ENCODE data around the gene FAM72A. TPM values are rescaled to one million over a fixed set of nuclear protein-coding genes. Genes with fewer than 3 reads are reported as not detected.
"Not testable (repeated sequence)": the region's sequence is repeated elsewhere in the genome, so short reads cannot be mapped to it uniquely, and the experiment has no call there.

Gene FAM72A
- total and polyA plus RNA-seq, 2 of the 4 experiments (the other 2 are of a cell fraction): 2.2 to 5.0 TPM

- intact Hi-C loops (cut with micrococcal nuclease); H2BK20ac ChIP-seq (ENCODE audit: low read depth, low read length); H2BK120ac ChIP-seq (ENCODE audit: low read depth, low read length); H3K9me3 ChIP-seq (ENCODE audit: control insufficient read depth, insufficient read depth, low read length); H4K8ac ChIP-seq (ENCODE audit: low read depth in 2 of 2, low read length in 2 of 2); dilution Hi-C loops (cut with HindIII; ENCODE audit: low sequenced_read_pairs, unreplicated experiment); H3K56ac ChIP-seq (ENCODE audit: extremely low read depth, insufficient read depth, low read length); H4K91ac ChIP-seq (ENCODE audit: insufficient read depth, low read depth, low read length); H3K18ac ChIP-seq (ENCODE audit: low read depth, low read length); H2AFZ ChIP-seq (replicated peaks; ENCODE audit: low read length, poor library complexity); H2AK5ac ChIP-seq (ENCODE audit: low read depth, low read length); H3K4me1 ChIP-seq (ENCODE audit: control insufficient read depth, insufficient read depth, low read length); H4K5ac ChIP-seq (ENCODE audit: low read depth, low read length); H2AK9ac ChIP-seq (replicated peaks; ENCODE audit: low read depth, low read length, poor library complexity); POLR2A ChIA-PET (ENCODE audit: unreplicated experiment); H4K20me1 ChIP-seq (ENCODE audit: insufficient read depth, low read length); H3K9me1 ChIP-seq (ENCODE audit: insufficient read depth, low read length); H3K14ac ChIP-seq (replicated peaks; ENCODE audit: low read depth, low read length); BruUV-seq (replicated peaks); H3K36me3 ChIP-seq (ENCODE audit: control insufficient read depth, insufficient read depth, low read length); H3K4ac ChIP-seq (ENCODE audit: low read depth, low read length); H2BK15ac ChIP-seq (ENCODE audit: low read depth, low read length); CTCF ChIA-PET; H3K27me3 ChIP-seq (ENCODE audit: control insufficient read depth, insufficient read depth, low read length); in situ Hi-C loops (cut with MboI; ENCODE audit: low sequenced_read_pairs); H3K79me1 ChIP-seq (ENCODE audit: low read depth in 1 of 2, low read length in 2 of 2); H3K23ac ChIP-seq (ENCODE audit: low read depth, low read length): not testable (repeated sequence)
- DNase-seq (peak; percentile 55), ATAC-seq (ENCODE audit: low read depth) (peak; percentile 38)
- peak within 1 kb of the TSS; percentile 87 for H3K4me2 ChIP-seq (ENCODE audit: low read depth, low read length)
- peak within 1 kb of the TSS; percentile 91 for H3K27ac ChIP-seq (ENCODE audit: insufficient read depth, low read length)
- peak within 1 kb of the TSS; percentile 83 for H3K4me3 ChIP-seq (ENCODE audit: insufficient read depth, low read depth, low read length)
- no CpG with 5 or more reads among the region's 63 CpGs for WGBS, 2 experiments (ENCODE audit: extremely low coverage in 2 of 2, insufficient read length in 1 of 2)
- peak within 1 kb of the TSS; percentile 91 for H3K9ac ChIP-seq (ENCODE audit: low read depth, low read length)
- peak within 1 kb of the TSS; percentile 72 for H2BK5ac ChIP-seq (ENCODE audit: low read depth, low read length, poor library complexity, severe bottlenecking)
Observed at GRCh38 chr1:206203364-206204158, 922 bp upstream of the FAM72A start, which contains the start of gene SRGAP2. SRGAP2 (plus strand) TSS chr1:206203541; CDS start chr1:206205971, 2,430 bp downstream.

GRCh38 chr1:206196748-206197424 lies 5.8 kb downstream of the FAM72A start:
- ATAC-seq (ENCODE audit: low read depth); POLR2A ChIA-PET (ENCODE audit: unreplicated experiment); DNase-seq; H2AK5ac ChIP-seq (ENCODE audit: low read depth, low read length); H4K20me1 ChIP-seq (ENCODE audit: insufficient read depth, low read length); H4K5ac ChIP-seq (ENCODE audit: low read depth, low read length); H3K9ac ChIP-seq (ENCODE audit: low read depth, low read length); H3K56ac ChIP-seq (ENCODE audit: extremely low read depth, insufficient read depth, low read length); CTCF ChIA-PET; H3K4me1 ChIP-seq (ENCODE audit: control insufficient read depth, insufficient read depth, low read length); dilution Hi-C loops (cut with HindIII; ENCODE audit: low sequenced_read_pairs, unreplicated experiment); H3K14ac ChIP-seq (replicated peaks; ENCODE audit: low read depth, low read length); H2BK20ac ChIP-seq (ENCODE audit: low read depth, low read length); H2AFZ ChIP-seq (replicated peaks; ENCODE audit: low read length, poor library complexity); H3K27ac ChIP-seq (ENCODE audit: insufficient read depth, low read length); H3K18ac ChIP-seq (ENCODE audit: low read depth, low read length); intact Hi-C loops (cut with micrococcal nuclease); H3K4ac ChIP-seq (ENCODE audit: low read depth, low read length); H3K9me3 ChIP-seq (ENCODE audit: control insufficient read depth, insufficient read depth, low read length); H3K36me3 ChIP-seq (ENCODE audit: control insufficient read depth, insufficient read depth, low read length); H2AK9ac ChIP-seq (replicated peaks; ENCODE audit: low read depth, low read length, poor library complexity); H3K4me2 ChIP-seq (ENCODE audit: low read depth, low read length); in situ Hi-C loops (cut with MboI; ENCODE audit: low sequenced_read_pairs); H3K23ac ChIP-seq (ENCODE audit: low read depth, low read length); H4K8ac ChIP-seq (ENCODE audit: low read depth in 2 of 2, low read length in 2 of 2); H3K27me3 ChIP-seq (ENCODE audit: control insufficient read depth, insufficient read depth, low read length); H3K79me1 ChIP-seq (ENCODE audit: low read depth in 1 of 2, low read length in 2 of 2); H2BK120ac ChIP-seq (ENCODE audit: low read depth, low read length); H3K9me1 ChIP-seq (ENCODE audit: insufficient read depth, low read length); H3K4me3 ChIP-seq (ENCODE audit: insufficient read depth, low read depth, low read length); H2BK5ac ChIP-seq (ENCODE audit: low read depth, low read length, poor library complexity, severe bottlenecking); H4K91ac ChIP-seq (ENCODE audit: insufficient read depth, low read depth, low read length); BruUV-seq (replicated peaks); H2BK15ac ChIP-seq (ENCODE audit: low read depth, low read length): not testable (repeated sequence)
- no CpG with 5 or more reads among the region's 3 CpGs for WGBS, 2 experiments (ENCODE audit: extremely low coverage in 2 of 2, insufficient read length in 1 of 2)
